GM12872 (cell line): ENCODE data around the gene SIK3.

Experiments
- TF ChIP-seq, protein P1 (sequence below): IDR thresholded peaks from 3 replicates; pipeline ENCODE4 v1.5.1; 2011; ENCODE audit warnings: low read depth, mild to moderate bottlenecking, low read length, moderate library complexity; ENCODE audit not compliant: insufficient read depth

The SIK3 gene

DNA sequence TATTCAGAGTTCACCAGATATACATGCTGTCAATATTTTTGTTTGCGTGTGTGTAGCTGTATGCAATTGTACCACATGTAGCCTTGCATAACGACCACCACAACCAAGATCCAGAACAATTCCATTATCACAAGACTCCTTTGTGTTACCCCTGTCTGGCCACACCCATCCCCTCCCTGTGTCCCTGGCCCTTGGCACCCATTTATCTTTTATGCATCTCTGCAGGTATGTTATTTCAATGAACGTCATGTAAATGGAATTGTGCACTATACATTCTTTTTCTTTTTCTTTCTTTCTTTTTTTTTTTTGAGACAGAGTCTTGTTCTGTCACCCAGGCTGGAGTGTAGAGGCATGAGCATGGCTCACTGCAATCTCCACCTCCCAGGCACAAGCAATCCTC is 36.2 kb upstream of the SIK3 start:
- TF ChIP-seq, protein P1, sequence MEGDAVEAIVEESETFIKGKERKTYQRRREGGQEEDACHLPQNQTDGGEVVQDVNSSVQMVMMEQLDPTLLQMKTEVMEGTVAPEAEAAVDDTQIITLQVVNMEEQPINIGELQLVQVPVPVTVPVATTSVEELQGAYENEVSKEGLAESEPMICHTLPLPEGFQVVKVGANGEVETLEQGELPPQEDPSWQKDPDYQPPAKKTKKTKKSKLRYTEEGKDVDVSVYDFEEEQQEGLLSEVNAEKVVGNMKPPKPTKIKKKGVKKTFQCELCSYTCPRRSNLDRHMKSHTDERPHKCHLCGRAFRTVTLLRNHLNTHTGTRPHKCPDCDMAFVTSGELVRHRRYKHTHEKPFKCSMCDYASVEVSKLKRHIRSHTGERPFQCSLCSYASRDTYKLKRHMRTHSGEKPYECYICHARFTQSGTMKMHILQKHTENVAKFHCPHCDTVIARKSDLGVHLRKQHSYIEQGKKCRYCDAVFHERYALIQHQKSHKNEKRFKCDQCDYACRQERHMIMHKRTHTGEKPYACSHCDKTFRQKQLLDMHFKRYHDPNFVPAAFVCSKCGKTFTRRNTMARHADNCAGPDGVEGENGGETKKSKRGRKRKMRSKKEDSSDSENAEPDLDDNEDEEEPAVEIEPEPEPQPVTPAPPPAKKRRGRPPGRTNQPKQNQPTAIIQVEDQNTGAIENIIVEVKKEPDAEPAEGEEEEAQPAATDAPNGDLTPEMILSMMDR, result no peak

DNA sequence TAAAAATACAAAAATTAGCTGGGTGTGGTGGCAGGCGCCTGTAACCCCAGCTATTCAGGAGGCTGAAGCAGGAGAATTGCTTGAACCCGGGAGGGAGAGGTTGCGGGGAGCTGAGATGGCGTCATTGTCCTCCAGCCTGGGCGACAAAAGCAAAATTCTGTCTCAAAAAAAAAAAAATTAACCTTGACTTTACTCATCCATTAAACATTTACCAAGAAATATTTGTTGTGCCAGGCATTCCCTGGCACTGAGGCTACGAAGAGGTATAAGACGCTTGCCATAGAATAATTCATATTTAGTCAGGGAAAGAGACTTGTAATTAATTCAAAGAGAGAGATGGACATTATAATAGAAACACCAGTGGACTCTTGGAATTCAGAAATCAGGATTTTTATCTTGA is 32.7 kb upstream of the SIK3 start:
- TF ChIP-seq, protein P1, result no peak

DNA sequence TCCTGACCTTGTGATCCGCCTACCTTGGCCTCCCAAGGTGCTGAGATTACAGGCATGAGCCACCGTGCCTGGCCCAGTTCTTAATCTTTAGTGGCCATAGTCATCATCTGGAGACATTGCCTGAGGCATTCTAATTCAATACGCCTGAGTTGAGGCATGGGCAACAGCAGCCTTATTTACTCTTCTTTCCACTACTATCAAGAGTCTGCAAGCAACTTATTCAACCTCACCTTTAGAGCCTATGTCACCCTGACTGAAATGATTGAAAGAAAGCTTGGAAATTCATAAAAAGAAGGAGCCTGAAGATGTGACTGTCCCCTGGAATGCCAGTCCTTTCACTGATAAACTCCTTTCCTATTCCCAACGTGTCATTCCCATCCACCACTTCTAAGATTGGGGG is 30.1 kb upstream of the SIK3 start:
- TF ChIP-seq, protein P1, result no peak

DNA sequence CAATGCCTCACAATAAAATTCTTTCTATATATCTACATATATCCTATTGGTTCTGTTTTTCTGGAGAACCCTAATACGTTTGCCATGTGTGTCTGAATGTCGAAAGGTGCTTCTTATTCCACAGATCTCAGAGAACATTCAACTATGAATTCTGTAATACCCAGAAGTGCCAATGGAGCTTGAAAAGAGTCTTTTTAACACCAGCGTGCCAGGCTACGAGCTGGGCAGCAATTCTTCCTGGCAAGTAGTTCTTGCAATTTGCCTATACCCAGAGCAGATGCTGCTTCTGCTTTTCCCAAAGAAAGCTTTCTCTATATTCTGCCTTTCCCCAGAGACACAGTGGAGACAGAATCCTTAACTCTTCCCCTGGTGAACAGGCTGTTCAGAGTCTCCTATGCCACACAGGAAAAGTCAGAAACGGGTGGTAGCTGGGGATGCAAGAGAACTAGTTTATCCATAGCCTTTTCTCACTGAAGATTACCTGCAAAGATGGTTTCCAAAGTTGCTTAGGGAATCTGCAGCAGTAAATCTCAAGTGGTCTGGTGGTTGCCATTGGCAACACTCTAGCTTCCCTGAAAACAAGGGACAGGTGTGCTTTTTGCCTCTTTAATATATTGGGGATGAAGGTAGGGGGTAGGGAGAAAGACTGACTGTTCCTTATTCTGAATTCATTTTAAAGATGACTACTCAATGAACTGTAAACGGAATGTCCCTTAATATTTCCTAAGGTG is 29.1 kb upstream of the SIK3 start:
- TF ChIP-seq, protein P1, result no peak

DNA sequence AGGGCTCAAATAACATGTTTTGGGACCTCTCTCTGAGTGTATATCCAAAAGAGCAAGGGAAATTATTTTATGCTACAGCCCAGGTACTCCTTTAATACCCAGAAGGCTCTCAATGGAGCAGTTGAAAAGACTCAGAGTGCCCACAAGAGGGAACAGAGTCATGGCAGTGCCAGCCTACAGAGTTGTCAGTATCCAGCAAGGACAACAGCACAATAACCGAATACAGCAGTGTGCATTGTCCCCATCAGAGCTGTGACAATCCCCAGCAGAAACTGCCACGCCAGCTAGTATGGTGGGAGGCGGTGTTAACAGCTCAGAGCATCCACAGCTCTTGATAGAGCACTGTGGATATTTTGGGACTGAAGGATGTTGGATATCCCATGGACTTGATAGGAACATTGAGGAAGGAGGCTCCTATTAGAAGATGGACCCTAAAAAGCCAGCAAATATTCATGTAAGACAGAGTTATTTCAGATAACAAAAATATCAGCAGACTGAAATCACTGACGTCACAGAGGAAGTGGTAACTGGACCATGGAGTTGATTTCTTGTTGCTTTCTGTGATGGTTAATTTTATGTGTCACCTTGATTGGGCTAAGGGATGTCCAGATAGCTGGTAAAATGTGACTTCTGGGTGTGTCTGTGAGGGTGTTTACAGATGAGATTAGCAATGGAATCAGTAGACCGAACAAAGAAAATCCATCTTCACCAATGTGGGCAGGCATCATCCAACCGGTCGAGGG is 28.2 kb upstream of the SIK3 start:
- TF ChIP-seq, protein P1, result no peak

DNA sequence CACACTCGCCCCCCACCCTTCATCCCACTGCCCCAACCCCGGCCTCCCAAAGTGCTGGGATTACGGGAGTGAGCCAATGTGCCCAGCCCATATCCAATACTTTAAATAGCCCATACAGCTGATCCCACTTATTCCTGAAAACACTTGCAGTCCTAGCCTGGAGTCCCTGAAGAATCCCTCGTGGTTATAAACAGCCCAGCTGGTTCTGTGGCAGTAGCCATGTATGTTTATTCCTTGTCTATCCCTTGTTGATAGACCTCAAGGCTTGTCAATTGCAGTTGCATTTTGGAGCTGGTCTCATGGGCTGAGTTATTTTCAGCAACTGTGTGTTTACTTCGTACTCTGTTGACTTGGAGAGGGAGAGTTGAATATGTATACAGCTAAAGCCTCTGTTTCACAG is 24.3 kb upstream of the SIK3 start:
- TF ChIP-seq, protein P1, result no peak

DNA sequence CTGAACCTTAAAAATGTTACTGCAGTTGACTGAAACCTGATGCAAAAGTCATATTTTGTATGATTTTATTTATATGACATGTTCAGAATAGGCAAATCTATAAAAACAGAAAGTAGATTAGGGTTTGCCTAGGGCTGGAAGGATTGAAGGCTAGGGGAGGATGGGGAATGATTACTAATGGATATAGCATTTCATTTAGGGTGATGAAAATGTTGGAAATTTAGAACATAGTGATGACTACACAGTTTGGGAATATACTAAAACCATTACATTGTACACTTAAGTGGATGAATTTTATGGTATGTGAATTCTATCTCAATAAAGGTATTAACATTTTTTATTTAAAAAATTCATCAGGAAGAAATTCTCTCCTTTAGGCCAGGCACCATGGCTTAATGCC is 22.9 kb upstream of the SIK3 start:
- TF ChIP-seq, protein P1, result no peak
